KOPT-K1 (cell line): ENCODE results near the gene SELENOO.

Experiments used
- H3K27ac ChIP-seq: fragments of 200-600 bp; sonication (generic); 2 replicates; pipeline ENCODE4 v1.5.1; 2016; ENCODE audit warnings: antibody characterized with exemption, mild to moderate bottlenecking, low read depth, low read length; ENCODE audit not compliant: poor library complexity, severe bottlenecking
- H3K36me3 ChIP-seq: fragments of 200-600 bp; sonication (generic); 2 replicates; pipeline ENCODE4 v1.5.1; 2017; ENCODE audit warnings: antibody characterized with exemption, mild to moderate bottlenecking, low read length, moderate library complexity; ENCODE audit not compliant: insufficient read depth
- H3K9me3 ChIP-seq: fragments of 200-600 bp; sonication (generic); 2 replicates; pipeline ENCODE4 v1.5.1; 2017; ENCODE audit warnings: antibody characterized with exemption, low read length, mild to moderate bottlenecking; ENCODE audit not compliant: insufficient read depth, poor library complexity, severe bottlenecking

The SELENOO gene

DNA sequence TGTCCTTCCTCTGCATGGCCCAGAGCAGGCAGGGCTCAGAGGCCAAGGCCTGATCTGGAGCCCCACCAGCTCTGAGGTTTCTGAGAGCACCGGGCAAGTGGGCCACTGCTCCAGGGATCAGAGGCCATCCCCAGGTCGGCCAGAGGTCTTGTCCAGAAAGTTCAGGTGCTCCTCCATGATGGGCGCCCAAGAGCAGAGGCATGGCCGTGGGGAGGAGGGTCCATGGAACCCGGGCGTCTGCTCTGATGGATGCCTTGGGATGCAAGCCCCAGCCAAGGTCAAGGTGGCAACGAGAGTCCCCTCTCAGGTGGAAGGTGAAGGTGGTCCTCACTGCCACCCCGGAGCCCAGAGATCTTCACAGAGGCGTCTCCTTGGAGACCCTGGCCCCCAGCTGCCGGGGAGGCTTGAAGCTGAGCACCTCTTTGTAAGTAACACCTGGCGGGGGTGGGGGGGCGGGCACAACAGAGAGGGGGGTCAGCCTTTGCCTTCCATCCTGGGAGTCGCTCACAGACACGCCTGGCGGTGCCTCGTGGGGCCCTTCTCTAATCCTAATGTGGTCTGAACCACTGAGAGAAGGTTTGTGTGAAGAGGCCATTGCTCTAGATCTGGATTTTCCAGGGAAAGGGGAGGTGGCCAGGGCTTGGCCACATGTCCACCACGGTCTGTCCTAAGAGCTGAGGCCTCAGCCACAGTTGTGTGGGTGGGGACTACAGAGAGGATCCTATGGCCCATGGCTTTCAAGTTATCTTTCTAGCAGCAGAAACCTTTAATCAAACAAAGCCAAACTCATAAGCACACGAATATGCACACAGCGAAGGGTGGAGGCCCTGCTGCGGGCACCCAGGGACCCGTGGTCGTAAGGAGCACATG is 52.5 kb downstream of the SELENOO start:
- Histone ChIP-seq H3K36me3 (no peaks in the 10 kb centered on the region), H3K27ac (no peak overlapping the region), H3K9me3 (no peaks in the 10 kb centered on the region)

DNA sequence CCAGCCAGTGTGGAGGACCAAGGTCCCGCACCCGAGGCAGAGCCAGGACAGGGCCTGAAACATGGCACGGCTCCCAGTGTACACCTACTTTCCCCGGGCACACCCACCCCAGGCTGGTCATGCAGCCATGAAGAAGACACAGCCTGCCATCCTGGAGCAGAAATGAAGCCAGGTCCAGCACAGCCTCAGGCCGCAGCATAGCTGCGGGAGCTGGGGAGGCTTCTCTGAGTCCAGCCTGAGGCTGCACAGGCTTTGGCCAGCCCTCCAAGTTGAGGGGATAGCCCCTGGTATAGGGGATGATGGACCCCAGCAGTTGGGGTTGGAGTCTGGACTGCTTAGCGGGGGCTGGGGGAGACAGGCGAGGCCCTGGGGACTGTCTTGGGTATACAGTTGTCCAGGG is 53.1 kb downstream of the SELENOO start:
- Histone ChIP-seq H3K27ac (no peak overlapping the region), H3K36me3 (no peaks in the 10 kb centered on the region), H3K9me3 (no peaks in the 10 kb centered on the region)

DNA sequence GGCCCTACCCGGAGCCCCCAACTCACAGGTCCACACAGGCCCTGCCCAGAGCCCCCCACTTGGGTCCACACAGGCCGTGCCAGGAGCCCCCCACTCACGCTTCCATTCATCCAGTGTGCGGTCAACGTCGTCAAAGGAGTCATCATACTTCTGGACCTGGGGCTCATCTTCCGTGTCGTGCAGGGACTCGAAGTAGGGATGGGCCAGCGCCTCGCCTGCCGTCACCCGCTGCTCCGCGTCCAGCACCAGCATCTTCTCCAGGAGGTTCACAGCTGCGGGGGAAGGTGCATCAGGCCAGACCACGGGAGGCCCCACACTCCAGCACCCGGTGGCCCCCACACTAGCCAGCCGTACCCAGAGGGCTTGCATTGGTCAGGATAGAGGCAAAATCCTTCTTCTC is 54.3 kb downstream of the SELENOO start:
- Histone ChIP-seq H3K9me3 (no peaks in the 10 kb centered on the region), H3K27ac (no peak overlapping the region), H3K36me3 (no peaks in the 10 kb centered on the region)

DNA sequence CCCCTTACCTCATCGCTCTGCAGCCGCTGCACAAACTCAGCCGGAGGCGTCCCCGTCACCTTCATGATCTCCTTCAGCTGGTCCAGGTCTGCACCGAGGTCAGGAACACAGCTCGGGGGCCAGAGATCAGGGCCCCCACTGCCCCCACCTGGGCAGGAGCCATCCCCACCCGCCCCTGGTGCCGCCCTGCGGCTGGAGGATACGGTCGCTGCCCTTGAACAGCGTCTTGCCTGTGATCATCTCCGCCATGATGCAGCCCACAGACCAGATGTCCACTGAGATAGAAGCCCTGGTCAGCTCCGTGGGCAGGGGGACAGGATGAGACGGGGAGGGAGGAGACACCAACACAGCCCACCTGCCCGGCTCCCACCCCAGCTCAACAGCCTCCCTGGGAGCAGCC is 54.8 kb downstream of the SELENOO start:
- Histone ChIP-seq H3K36me3 (no peaks in the 10 kb centered on the region), H3K27ac (no peak overlapping the region), H3K9me3 (no peaks in the 10 kb centered on the region)

DNA sequence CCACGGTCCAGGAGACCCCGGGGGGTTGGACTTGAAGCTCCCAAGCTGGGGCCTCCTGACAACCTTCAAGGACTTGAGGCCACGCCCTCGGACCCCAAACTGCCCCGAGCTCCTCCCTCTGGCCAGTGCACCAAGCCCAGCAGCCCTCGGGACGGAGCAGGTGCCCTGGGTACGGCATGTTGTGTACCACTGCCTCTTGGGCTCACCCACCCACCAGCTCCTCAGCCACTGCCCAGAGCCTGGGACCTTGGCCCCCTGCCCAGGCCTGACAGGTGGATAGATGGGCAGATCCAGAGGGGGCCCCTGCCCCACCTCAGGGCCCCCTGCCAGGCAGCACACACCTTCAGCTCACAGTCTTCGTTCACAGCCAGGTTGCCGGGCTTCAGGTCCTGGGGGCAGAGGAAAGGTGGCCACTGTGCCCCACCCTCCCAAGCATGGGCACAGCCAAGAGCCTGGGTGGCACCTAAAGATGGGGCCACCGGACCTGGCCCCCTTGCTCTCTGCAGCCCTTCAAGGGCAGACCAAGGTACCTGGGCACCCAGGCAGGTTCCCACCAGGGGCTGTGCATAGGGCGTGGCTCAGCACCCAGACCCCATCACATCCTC is 55.5 kb downstream of the SELENOO start:
- Histone ChIP-seq H3K36me3 (no peaks in the 10 kb centered on the region), H3K27ac (no peak overlapping the region), H3K9me3 (no peaks in the 10 kb centered on the region)

DNA sequence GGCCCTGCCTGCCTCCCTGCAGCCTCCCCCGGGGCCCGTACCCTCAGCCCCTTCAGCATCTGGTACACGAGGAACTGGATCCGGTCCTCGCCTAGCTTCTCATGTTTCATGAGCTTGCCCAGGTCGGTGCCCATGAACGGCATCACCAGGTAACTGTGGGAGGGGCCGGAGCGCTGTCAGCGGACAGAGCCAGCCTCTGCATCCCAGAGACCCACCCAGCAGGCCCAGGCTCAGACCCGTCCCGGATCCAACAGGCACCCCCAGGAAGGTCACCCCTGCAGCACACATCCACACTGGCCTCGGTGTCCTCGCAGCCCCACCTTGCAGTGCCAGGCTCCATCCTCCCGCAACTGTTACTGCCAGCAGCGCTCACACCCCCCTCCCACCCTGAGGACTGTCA is 56.2 kb downstream of the SELENOO start:
- Histone ChIP-seq H3K36me3 (no peaks in the 10 kb centered on the region), H3K27ac (no peak overlapping the region), H3K9me3 (no peaks in the 10 kb centered on the region)

DNA sequence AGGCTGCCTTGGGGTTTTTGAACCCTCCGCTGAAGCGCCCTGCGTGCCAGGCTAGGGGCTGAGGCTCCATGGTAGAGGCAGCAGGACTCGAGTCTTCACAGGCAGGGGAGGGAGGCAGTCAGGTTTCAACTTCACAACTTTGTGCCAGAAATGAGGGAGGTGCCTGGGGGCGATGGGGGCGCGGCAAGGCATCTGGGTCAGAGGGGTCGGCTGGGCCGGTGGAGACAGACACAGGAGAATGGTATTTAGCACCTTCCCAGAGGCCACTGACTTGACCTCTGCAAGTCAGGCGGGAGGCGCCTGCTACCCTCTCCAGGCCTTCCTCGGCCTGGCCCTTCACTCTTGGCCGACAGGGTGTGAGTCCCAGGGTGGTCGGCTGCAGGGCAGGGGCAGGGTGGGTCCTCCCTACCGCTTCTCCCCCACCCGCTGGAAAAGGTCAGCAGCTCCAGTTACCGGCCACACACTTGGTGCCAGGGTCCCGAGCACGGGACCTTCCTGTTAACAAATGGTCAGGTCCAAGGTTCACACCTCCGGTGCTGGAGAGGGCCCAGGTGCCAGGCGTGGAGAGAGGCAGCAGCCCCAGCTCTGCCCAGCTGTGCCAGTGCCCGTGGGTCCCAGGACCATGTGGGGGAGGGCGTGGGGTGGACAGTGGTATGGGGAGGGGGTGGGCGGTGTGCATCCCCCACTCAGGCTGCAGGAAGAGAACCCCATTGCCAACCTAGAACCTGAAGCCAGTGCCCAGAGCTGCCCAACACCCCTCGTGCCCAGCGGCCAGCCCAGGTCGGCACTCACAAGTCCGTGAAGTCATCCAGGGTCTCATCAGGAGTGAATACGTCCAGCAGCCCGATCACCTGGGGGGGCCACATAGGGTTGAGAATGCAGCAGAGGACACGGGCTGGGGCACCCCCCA is 56.9 kb downstream of the SELENOO start:
- Histone ChIP-seq H3K27ac (no peak overlapping the region), H3K9me3 (no peaks in the 10 kb centered on the region), H3K36me3 (no peaks in the 10 kb centered on the region)

DNA sequence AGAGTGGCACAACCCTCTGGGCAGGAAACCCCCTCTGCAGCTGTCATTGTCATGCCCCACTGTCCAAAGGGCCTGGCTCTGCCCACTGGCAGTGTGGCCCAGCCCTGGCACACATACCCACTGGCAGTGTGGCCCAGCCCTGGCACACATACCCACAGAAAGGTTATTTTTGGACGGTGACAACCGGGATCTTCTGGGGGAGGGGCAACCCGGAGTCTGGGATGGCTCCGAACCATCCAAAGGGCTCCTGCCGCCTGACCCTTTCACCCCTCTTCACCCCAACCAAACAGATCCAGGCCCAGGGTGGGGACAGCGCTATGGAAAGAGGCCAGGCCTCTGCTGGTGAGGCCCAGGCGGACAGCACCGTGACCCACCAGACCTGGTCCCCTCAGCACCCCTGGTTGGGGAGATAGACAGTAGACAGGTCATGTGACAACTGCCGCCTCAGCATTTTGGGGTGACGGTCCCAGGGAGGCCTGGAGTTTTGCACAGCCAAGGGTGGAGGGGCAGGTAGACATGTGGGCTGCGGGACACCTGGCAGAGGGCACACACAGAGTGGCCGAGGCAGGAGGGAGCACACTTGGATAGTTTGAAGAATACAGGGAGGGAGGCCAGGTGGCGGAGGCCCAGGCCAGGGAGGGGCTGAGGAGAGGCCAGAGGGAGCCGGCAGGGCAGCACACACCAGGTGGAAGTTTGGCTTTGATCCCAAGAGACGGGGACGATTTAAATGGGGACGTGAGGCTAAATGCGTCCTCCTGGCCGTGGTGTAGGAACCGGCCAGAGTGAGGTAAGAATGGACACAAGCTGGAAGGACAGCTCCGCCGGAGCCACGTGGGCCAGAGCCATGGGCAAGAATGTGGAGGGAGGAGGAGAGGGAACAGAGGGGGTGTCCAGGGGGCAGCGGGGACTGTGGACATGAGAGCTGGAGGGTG is 57.8 kb downstream of the SELENOO start:
- no peaks in the 10 kb centered on the region for H3K36me3 ChIP-seq
- H3K27ac ChIP-seq, result no peak overlapping the region
- no peaks in the 10 kb centered on the region for H3K9me3 ChIP-seq

DNA sequence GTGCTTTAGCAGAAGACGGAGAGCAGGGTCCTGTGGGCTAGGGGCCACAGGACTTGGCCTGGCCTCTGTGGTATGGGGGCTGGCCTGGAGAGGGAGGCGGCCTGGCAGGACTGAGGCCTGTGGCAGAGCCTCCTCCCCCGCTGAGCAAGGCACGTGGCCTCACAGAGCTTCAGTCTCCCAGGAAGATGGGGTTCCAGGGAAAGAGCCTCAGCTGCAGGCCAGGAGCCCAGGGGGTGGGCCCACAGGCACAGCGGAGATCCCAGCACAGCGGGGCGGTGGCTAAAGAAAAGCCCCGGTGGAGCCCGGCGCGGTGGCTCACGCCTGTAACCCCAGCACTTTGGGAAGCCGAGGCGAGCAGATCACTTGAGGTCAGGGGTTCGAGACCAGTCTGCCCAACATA is 58.5 kb downstream of the SELENOO start:
- no peaks in the 10 kb centered on the region for H3K36me3 ChIP-seq
- no peaks in the 10 kb centered on the region for H3K9me3 ChIP-seq
- no peak overlapping the region for H3K27ac ChIP-seq

DNA sequence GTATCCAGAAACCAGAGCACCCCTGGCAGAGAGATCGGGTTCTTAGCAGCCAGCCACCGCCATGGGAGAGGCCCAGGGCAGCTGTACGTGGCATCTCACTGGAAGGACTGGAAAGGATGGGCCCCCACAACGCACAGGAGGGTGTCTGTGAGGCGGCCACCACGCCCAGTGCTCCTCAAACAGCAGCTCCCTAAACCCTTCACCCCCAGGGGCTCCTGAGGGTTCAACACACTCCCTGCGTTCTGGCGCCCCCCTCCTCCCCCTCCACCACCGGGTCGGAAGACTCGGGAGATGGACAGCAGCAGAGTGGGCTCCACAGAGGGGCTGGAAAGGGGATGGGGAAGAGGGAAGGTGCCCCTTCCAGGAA is 59.6 kb downstream of the SELENOO start:
- Histone ChIP-seq H3K9me3 (no peaks in the 10 kb centered on the region), H3K36me3 (no peaks in the 10 kb centered on the region), H3K27ac (no peak overlapping the region)

DNA sequence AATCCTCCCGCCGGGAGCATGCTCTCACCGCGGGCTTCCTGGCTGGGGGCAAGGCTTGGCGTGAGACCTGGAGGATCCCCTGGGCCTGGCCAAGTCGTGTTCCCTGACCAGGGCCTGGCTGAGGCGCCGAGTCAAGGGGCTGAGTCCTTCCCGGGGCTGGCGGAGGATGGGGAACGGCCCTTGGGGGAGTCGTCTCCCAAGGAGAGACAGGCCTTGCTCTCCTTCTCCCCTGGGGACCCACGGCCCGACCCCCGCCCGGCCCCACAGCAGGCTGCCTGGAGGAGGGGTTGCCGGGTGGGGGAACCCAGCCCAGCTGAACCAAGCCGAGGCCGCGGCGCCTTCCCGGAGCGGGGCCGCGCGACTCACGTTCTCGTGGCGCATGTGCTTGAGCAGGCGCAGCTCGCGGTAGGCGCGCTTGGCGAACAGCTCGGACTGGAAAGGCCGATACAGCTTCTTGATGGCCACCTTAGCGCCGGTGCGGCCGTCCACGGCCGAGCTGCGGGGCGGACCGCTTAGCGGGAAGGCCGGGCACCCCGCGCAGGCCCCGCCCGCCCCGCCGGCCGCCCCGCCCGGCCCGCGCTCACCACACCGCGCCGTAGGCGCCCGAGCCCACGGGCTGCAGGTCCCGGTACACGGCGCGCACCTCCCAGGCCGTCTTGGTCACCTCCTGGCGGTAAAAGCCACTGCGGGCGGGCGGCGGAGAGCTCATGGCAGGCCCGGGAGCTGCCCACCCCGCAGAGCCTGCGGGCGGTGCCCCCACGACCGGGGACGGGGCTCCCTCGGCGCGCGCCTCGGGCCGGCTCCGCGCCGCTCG is 60.2 kb downstream of the SELENOO start:
- no peaks in the 10 kb centered on the region for H3K36me3 ChIP-seq
- no peak overlapping the region for H3K27ac ChIP-seq

DNA sequence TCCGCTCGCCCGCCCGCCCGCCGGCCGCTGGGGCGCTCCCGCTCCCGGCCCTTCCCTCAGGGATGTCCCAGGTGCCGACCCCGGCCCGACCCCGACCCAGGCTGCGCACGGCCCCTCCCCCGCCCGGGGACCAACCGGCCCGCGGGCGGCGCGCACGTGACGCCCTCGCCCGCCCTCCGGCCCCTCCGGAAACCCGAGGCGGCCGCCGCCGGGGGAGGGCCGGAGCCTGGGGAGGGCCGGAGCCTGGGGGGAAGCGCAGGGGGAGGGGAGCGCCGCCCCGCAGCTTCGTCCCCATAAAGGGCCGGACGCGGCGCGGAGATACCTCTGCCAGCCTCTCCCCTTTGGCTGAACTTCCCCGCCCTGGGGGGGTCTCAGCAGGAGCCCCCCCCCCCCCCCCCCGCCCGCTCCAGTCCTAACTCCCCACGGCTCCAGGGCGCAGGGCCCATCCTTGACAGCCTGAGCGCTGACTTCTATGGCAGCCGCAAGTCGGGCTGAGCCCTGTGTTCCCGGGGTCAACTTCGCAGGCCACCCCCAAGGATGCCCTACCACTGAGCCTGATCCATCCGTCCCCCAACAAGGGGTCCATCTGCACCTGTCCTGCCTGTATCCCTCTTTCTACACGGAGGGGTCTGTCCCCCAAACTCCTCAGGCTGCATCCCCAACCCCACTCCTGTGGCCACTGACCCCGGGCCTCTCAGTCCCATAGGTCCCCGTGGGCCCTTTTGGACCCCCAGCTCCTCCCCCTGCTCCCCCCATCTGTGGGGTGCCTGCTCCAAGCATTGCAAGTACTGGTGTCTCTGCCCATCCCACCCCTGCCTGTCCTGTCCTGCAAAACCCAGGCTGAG is 61.0 kb downstream of the SELENOO start, which contains the start of gene MAPK12:
Gene MAPK12, minus strand, starts transcription at position 69 of the 845 bp plus-strand sequence. CDS start 174 bp downstream, outside the sequence.
- Histone ChIP-seq H3K27ac (no peak within 1 kb of the TSS), H3K36me3 (no peaks in the 10 kb centered on the region), H3K9me3 (no peaks in the 10 kb centered on the region)

More for the DNA sequence above, 60.2 kb downstream of the SELENOO start:
- H3K9me3 ChIP-seq, result no peaks in the 10 kb centered on the region

DNA sequence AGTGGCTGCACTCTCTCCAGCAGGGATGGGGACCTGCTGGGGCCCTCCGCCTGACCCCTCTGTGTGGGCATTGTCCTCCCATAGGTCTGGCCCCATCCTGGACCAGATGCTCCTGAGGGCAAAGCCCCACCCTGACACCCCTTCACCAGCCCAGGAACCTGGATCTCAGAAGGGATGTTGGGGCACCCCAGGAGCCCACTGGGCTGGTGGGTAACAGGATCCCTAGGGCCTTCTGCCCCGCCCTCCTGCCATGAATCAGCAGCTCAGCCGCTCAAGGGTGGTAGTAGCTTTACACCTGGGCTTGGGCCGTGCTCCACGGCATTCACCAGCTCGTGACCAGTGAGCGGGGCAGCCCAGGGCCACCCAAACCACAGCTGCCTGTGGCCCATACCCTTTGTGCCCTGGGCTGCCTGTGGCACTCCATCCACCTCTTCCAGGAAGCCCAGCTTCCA is 61.7 kb downstream of the SELENOO start:
- H3K36me3 ChIP-seq, result no peaks in the 10 kb centered on the region
- no peak overlapping the region for H3K27ac ChIP-seq
- no peaks in the 10 kb centered on the region for H3K9me3 ChIP-seq
